LHCN-M2 (cell line): Measurements from ENCODE around the gene DSG2. TPM values are rescaled to one million over a fixed set of nuclear protein-coding genes. Genes with fewer than 3 reads are reported as not detected.
A peak's percentile ranks its signal among the peaks of the same experiment; 100 is the strongest.

Experiments used
- DNase-seq: peaks from one replicate; pipeline ENCODE4 v3.0.0-alpha.2; 2012; ENCODE audit warnings: low read depth
- total RNA-seq: library from RNA; depleted of rRNA; stranded (reverse); fragments of >200 nt; gene quantifications from 2 replicates; pipeline ENCODE4 v1.2.3, GENCODE V29; 2014

DSG2 gene
- total RNA-seq, 1 experiment from 2014 or later, result under 0.01 TPM

GRCh38 chr18:31555971-31556747 is 58.2 kb downstream of the DSG2 start:
- peak; percentile 40 for DNase-seq

- no peak for DNase-seq
Observed at GRCh38 chr18:31557446-31557845, 59.5 kb downstream of the DSG2 start.

- DNase-seq, result no peak
Observed at GRCh38 chr18:31558567-31558966, 60.6 kb downstream of the DSG2 start.

- DNase-seq, result no peak
Observed at GRCh38 chr18:31562726-31563125, 64.7 kb downstream of the DSG2 start.

GRCh38 chr18:31563778-31564177 is 65.8 kb downstream of the DSG2 start:
- DNase-seq, result no peak

GRCh38 chr18:31565345-31565744 is 67.4 kb downstream of the DSG2 start:
- DNase-seq, result no peak

- DNase-seq, result no peak
Observed at GRCh38 chr18:31565782-31566512, 68.0 kb downstream of the DSG2 start.

GRCh38 chr18:31566576-31567306 is 68.8 kb downstream of the DSG2 start:
- DNase-seq, result no peak

- DNase-seq, result no peak
Observed at GRCh38 chr18:31572368-31572767, 74.4 kb downstream of the DSG2 start.

- no peak for DNase-seq
Observed at GRCh38 chr18:31573051-31573450, 75.1 kb downstream of the DSG2 start.

- DNase-seq, result no peak
Observed at GRCh38 chr18:31574359-31574758, 76.4 kb downstream of the DSG2 start.

- DNase-seq, result no peak
Observed at GRCh38 chr18:31575515-31576257, 77.7 kb downstream of the DSG2 start.

GRCh38 chr18:31576670-31577069 is 78.7 kb downstream of the DSG2 start:
- no peak for DNase-seq

GRCh38 chr18:31577195-31577594 is 79.2 kb downstream of the DSG2 start:
- DNase-seq, result no peak

GRCh38 chr18:31578126-31578525 is 80.1 kb downstream of the DSG2 start:
- DNase-seq, result no peak

- no peak for DNase-seq
Observed at GRCh38 chr18:31579375-31579774, 81.4 kb downstream of the DSG2 start.

GRCh38 chr18:31581498-31582197 is 83.7 kb downstream of the DSG2 start:
- no peak for DNase-seq

- no peak for DNase-seq
Observed at GRCh38 chr18:31583185-31583854, 85.3 kb downstream of the DSG2 start.

GRCh38 chr18:31585991-31586390 is 88.0 kb downstream of the DSG2 start:
- DNase-seq, result no peak

- DNase-seq, result no peak
Observed at GRCh38 chr18:31586616-31587015, 88.6 kb downstream of the DSG2 start.
